ENCODE measurements around the gene NFIX. TPM values are rescaled to one million over a fixed set of nuclear protein-coding genes. Genes with fewer than 3 reads are reported as not detected.

Gene NFIX
- total RNA-seq, 1 experiment from 2014 or later = 8.3 TPM

DNA sequence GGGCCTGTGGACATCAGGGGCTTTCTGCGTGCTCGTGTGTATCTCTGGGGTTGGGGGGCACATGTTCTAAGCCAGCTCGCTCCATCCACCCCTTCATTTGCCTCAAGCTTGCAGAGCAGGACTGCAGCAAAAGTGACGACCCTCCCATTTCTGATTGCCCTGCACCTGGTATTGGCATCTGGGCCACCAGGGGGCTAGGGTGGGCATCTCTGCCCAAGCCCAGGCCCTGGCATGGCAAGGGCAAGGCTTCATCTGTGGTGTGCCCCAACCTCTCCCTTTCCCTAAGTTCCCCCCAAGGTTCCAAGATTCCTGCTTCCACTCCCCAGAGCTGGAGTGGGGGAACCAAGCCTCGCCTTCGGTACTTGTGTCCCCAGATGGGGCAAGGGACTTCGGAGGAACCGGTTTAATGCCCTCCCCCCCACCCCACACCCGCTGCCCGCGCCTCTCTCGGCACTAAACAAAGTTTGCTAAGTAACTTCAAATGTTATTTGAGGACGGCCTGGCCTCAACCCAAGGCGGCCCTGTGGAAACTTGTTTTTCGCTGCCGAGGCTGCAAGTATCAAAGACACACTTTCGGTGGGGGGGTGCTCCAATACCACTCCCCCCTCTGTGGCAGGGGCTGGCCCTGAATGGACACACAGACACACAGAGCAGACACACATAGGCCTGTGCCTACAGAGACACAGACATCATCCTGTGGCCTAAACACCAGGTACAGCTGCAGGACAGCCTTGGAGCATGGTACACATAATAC lies 12.2 kb downstream of the NFIX start:
- no peak for DNase-seq (ENCODE audit: low read depth)

DNA sequence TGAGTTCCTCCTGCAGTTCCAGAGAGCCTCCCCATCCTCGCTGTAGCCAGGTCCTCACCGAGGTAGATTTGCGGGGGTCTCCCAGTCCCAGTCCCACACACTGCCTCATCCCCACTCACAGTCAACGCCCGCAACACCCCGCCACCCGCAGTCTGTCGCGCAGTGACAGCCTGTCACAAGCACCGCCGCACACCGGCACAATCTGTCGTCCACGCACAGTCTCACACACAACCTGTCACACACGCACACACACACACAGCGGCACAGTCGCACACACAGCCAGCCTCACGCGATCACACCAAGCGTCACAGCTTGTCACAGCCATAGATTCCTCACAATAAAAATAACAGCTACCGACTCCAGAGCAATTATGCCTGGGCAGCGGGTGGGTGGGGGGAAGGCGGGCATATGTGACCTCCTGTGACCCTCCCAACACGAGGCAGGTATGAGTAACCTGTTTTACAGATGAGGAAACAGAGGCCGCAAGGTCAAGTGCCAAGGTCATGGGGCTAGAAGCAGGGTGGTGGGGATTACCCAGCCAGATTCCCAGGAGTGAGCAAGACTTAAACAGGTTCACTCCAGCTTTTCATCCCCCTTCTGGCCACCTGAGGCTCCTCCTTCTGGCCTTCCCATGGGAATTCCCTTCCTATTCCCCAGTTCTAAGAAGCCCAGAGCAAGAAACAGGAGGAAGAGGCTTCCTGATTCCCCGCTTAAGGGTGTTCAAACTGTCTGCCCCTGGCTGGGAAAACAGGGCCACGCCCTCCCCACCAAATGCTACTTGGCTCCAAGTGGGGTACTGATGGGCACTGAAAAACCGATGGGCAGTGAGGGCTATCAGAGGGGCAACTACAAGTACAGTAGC lies 13.9 kb downstream of the NFIX start:
- DNase-seq (ENCODE audit: low read depth) = no peak

DNA sequence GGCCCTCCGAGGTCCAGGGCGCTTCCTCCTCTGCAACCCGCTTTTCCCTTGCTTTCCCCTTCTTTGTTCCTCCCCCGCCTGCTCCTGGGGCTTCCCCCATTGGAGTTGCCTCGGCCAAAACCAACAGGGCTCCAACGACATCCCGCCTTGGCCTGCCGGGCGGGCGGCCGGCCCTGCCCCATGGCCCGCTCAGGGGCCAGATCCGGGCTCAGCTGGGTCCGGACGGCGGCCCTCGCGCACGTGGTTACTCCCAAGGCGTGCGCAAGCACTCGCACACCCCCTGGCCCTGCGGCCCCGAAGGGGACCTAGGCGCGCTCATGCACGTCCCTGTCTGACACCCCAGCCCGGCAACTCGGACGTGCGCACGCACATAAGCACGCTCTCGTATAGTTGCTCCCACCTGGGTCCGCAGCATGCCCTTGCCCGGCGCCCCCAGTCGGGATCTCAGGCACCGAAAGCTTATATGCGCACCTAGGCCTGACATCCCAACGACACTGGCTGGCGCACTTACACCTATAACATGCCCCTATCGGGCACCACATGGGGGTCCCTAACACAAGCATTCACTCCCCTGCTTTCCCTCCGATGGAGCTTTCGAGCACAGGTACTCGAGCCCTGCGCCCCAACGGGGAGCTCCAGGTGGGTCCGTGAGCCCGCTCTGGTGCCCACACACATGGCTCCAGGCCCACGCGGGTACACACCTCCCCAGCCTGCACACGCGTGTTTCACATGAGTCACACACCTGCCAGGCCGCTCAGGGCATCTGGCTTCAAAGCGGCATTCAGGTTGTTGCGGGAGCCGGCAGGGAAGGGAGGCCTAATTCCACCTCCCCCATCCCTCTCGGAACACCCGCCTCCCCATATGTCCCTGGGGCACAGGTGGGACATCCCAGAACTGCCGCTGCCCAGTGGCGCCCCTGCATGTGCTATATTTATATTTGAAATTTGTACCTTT lies 15.0 kb downstream of the NFIX start:
- DNase-seq (ENCODE audit: low read depth) = no peak

DNA sequence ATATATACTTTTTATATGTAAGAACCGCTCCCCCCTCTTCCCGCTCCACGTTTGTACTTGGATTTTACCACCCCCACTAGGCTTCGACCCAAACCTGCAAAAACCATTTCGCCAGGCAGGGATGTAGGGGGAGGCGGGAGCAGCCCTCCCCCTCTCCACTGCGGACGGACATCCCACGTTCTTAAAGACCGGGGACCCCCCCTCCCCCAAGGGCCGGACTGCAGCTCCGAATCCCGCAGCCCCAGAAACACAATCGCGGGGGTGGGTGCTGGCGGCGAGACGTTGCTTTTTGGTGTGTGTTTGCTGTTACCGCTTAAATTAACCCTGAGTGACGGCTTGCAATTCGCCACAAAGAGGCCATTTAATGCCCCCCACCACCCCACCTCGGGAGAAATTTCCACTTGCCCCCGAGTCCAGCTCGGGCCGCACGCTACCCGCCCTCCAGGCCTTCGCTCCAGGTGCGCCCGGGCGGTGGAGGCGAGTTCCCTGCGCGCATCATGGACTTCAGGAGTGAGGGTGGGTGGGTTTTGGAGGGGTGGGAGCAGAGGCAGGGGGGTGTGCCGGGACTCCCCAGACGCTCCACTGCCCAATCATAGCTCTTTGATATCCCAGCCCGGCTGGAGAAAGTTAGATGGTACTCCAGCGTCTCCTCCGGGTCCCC lies 15.8 kb downstream of the NFIX start:
- DNase-seq (ENCODE audit: low read depth) = no peak

DNA sequence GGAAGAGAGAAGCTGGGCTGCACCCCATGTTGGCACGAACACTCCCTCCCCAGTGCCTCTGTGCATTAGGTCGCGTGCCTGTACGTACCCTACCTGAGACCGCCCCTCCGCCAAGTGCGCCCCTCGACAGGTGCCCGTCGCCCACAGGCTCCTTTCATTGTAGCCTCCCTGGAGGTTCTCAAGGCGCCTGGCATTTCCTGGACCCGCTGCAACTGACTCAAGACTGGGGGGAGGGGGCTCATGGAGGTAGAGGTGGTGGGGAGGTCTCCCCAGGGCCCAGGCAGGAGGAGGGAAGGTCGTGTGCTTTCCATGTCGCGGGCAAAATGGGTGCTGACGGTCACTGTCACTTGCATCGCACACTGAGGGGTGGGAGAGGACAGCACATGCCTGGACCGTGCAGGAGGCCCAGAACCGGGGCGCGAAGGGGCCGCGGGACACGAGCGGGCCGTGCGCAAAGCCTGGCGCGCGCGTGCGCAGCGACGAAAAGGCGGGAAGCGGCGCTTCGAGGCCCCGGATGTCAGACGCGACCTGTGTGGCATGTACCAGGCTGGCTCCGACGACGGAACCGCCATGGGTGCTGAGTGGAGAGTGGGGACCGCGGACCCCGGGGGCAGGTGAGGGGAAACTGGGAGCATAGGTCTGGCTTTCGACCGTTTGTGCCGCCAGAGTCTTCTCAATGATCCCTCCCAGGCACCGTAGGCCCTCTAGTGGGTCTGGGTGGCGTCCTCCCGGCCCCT lies 16.5 kb downstream of the NFIX start:
- DNase-seq (ENCODE audit: low read depth) = no peak

DNA sequence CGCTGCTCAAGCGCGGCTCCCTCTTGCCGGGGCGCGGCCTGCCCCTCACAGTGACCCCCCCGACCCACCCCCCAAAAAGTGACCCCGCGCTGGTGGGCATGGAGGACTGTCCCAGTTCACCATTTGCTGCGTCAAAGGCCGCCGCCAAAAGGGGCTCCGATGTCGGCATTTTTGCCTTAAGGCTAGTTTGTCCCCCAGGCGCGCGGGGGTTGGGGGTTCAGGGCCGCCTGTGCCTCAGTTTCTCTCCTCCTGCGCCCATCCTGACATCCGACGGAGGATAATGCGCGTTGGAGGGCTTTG lies 17.1 kb downstream of the NFIX start:
- DNase-seq (ENCODE audit: low read depth) = no peak

DNA sequence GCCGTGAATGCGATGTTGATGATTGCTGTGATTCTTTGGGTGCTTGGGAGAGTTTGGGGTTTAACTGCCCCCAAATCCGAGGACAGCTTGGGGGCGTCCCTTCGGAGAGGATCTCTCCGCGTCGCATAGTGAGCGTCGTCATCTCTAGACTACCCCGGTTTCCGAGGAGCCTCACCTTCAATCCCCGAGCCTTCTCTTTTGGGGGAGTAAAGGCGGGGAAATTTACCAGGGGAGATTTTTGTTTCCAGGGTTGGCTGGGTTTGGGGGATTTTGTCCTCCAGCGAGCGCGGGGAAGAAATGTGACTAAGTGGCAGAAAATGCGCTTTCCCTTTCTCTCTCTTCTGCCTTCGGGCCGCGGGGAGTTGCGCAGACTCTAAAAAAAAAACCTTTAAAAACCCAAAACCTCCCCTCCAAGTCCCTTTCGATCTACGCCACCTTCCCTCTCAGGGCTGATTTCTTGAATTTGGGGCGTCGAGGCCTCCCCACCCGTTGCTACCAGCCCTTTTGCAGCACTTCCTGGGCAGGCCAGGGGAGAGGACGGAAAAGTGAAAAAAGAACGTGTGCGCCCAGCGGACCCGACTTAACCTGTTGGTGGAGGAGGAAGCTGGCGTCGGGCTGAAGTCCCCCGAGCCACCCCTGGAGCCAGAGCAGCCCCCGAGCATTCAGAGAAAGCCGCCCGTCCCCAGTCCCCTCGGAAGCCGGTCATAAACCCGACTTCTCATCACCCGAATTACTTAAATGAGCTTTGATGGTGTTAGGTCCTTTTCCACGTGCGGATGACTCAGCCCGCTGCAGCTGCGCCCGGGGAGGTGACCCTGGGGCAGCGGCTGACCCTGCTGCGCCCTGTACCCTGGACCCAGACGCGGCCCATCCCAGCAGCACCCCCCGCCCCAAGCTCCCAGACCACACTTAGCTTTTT lies 17.7 kb downstream of the NFIX start:
- peak; percentile 83 for DNase-seq (ENCODE audit: low read depth)

DNA sequence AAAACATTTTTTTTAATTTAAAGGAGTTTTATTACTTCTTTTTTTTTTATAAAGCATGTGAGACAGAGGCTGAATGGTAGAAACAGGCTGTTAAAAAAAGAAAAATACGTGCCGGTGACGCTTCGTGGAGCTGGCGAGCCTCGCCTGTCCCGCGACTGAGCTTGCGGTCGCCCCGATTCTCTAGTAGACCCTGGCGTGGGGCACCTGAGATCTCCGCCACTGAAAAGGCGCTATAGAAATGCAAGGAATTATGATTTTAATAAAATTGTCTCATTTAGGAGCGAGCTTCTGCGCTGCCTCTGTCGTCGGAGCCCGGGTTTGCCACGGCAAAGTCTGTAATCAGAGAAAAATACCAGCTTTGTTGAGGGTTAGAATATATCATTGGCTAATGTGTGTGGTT lies 18.4 kb downstream of the NFIX start:
- DNase-seq (ENCODE audit: low read depth) = no peak

DNA sequence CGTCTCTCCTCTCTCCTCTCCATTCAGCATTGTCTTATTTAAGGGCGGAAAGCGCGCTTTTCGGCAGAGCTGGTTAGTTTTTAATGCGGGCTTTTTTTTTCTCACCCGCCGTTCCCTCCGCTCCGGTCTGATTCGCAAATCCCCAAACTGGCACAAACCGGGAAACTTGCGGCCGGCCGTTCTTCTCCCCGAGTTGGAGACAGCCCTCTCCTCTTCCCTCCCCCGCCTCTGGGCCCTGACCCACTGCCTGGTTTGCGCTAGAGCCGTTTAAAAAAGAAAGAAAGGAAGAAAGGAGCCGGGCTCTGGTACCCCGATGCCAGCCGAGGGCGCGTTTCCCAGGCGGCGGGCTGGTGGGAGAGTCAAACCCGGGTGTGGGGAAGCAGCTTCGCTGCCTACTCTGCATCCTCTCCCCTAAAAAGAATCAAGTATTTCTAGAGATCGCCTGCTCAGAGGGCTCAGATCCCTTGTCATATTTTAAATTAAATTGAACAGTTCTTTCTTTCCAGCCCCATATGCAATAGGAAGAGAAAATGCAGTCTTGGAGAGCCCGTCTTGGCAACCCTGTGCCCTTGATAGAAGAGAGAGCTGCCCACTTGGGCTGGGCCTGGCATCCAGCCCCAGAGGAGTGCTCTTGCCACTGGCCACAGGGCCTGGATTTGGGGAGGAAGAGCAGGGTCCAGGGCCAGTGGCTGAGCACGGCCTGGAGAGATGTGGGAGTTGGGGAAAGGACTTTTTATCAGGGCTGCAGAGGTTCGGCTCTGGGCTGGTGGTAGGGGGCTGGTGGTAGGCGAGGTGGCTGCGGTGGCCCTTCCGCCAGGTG lies 19.0 kb downstream of the NFIX start:
- DNase-seq (ENCODE audit: low read depth) = peak; percentile 72

DNA sequence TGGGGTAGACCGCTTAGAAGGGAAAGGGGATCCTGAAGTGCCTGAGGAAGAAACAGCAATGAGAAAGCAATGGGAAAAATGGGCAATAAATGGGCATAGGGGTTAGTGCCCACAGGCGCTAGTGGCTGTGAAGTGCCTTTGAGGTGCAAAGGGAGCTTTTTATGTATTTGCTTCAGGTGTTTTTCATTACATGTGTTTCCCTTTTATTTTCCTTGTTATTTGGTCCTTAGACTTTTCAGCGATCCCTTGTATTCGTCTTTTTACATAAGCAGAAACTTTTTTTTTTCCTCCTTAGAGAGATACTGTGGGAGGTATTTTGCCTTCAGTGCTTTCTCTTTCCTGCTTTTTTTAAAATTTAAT lies 19.6 kb downstream of the NFIX start:
- no peak for DNase-seq (ENCODE audit: low read depth)

DNA sequence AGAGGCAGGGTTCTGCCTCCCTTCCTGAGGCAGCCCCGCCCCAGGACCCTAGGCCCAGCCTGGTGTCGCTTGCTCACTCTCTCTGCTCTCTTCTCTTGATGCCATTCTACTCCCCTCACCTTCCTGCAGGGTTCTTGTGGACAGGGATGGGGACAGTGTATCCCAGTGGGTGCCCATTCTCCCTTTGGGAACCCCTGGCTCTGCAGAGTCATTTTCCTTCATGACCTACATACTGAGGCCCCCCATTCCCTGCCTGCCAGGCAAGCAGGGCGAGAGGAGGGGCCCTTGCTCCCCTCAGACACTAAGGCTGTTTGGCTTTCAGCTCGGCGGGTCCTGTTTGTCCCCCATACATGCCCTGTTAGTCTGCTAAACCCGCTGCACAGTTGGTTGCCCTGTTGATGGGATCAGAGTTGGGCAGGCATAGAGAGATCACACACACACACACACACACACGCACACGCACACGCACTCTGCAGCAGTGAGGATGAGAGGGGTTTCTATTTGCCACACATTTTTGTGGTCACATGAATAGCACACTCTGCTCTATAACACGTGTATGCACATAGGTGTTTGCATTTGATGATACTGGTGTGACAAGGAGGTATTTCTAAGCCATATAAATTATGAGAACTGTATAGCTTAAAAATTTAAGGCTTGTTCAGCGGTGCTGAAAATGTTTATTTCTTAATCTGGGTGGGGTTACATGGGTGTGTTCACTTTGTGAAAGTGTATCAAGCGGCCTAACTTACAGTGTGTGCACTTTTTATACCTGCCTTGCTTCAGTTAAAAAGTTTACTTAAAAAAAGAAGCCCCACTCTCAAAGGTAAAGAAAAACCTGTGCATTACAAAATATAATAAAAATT lies 20.3 kb downstream of the NFIX start:
- no peak for DNase-seq (ENCODE audit: low read depth)

DNA sequence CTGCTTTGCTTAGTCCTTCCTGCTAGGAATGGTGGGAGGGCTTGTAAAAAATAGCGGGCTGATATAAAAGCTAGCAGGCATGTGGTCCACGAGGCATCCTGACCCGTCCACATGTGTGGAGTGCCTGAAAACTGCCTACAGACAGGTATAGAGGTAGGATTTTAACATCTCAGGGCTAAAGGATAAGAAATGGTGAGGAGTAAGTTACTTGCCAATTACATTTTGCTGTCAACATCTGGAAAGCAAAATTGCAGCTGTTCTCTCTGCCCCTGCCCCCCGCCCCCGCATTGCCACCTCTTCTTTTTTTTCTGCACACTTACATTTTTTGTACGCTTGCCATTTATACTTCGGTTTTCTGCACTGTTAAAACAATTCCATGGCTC lies 21.0 kb downstream of the NFIX start:
- no peak for DNase-seq (ENCODE audit: low read depth)

DNA sequence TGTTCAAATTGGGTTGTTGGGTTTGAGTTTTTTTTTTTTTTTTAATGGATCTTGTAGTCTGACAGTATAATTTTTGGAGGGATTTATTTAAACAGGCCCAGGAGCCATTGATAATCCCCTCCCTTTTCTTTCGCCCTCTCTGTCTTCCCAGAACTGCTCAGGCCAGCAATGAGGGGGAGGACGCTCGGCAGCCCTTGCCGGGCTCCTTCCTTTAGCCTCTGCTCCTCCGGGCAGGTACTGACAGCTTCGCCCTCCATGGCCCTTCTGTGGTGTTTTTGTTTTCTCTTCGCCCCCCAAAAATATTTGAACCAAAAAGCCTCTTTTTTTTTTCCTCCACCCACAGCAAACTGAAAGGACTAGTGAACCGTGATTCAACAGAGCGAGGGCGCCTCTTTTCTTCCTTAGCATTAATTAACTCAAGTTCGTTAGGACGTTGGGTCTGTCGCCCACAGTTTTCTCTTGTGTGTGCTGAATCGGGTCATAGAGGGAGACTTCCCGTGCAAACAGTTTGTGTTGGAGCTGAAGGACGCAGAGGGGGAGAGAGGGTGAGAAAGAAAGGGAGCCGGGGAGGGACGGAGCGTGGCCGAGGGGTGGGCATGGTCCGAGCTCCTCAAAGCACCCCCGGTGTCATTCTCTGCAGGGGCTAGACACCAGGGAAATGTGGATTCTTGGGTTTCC lies 21.5 kb downstream of the NFIX start:
- no peak for DNase-seq (ENCODE audit: low read depth)

DNA sequence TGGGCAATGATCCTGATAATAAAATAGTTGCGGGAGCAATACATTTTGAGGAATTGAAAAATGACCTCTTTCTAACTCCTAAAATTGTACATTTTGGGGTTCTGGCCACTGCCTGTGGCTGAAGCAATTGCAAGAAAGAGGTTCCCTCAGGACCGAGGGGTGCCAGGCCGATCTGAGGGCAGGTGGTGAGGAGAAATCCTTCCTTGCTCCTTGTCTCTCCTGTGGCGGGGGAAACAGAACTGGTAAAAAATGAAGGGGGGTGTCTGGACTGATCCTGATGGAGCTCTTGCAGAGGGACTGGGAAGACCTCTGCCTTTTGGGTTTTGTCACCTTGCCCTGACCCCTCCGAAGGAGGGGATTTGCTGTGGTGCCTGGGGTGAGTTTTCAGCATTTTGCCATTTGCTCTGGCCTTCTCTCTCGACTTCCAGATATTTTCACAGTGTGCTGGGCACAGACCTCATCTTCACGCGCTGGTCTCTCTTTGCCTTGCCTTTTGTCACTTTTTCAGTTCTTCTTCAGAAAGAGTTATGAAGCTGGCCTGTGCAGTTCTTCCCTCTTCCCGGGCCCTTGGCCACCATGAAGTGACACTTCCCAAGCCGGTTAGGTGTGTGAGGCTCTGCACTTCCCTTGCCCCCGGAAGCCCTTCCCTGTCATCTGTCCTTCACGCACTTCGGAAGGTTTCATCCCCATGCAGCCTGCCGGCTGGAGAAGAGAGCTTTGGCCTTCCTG lies 22.2 kb downstream of the NFIX start:
- no peak for DNase-seq (ENCODE audit: low read depth)

DNA sequence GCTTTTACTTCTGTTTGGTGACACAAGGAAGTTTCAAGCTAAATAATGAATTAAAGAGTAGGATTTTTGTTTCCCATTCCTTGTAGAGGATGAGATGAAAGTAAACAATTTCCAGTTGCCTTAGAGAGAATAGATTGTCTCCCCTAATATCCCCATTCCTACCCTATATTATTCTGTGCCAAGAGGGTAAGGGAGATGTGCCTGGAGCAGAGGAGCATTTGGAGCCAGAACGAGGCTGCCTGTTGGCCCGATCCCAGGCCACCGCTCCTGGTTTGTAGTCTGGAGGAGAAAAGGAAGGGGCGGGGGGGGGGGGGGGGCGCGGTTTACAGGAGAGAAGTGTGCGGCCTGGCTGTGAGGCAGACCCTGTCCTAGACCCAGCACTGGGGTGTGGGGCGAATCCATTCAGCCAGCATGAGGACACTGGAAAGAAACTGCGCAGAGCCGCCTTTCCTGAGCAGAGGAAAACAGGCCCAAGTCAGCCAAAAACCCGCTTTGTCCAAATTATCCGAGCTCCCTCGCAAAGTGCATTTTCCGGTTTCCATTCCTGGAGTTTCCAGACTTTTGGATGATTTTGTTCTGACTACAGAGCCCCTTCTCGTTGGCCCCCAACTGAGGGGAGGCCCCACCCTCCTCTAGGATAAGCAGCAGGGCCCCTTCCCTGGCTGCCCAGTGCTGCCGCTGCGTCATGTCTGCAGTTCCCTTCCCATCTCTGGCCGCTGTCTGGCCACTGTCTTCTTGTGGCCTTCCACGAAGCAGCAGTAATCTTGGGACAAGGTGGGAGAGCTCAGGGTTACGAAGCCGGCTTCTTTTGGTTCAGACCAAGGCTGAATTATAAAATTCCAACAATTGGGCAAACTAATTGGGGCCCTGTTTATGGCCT lies 23.0 kb downstream of the NFIX start:
- DNase-seq (ENCODE audit: low read depth) = peak; percentile 62

DNA sequence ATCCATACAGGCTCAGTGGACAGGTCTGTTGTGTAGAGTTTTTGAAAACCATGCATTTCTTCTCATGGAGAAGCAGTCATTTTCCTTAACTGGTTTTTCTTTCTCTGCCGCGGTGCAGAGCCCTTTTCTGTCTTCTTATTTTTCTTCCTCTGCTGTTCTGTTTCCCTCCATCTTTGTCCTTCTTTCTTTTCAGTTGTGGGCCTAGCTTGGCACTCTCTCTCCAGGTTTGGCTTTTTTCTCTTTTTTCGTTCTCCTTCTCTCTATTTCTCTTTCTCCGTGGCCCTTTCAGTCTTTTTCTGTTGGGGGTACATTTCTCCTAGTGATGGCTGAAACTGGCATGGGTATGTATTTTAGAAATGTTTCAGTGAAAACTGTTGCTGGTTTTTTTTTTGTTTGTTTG lies 24.1 kb downstream of the NFIX start:
- no peak for DNase-seq (ENCODE audit: low read depth)
